Activated CD4-positive, CD25-positive, alpha-beta regulatory T cell treated with anti-CD3 and anti-CD28 coated beads, Interleukin-2, amount 50 U/mL, for 72 hours (primary cell): ENCODE results near the gene ARAP3.
"Not testable (repeated sequence)": the region's sequence is repeated elsewhere in the genome, so short reads cannot be mapped to it uniquely, and the experiment has no call there.

ENCODE experiments used
- DNase-seq: peaks from one replicate; pipeline ENCODE4 v3.0.0; 2021

Gene ARAP3

GRCh38 chr5:141637767-141638419, 44.1 kb downstream of the ARAP3 start:
- peak; percentile 63 for DNase-seq

- peak; percentile 74 for DNase-seq
Observed at GRCh38 chr5:141637123-141637766, 44.8 kb downstream of the ARAP3 start.

- peak; percentile 99 for DNase-seq
Observed at GRCh38 chr5:141636413-141637122, 45.5 kb downstream of the ARAP3 start, which contains the start of the genes HDAC3 and RELL2. Gene HDAC3, minus strand, starts transcription at chr5:141636849. Its CDS starts 59 bp downstream, at chr5:141636790. Gene RELL2, plus strand, starts transcription at chr5:141636997. Its CDS starts 1,229 bp downstream, at chr5:141638226.

GRCh38 chr5:141636106-141636412, 46.0 kb downstream of the ARAP3 start:
- DNase-seq, result no peak

- DNase-seq, result no peak
Observed at GRCh38 chr5:141635646-141636045, 46.4 kb downstream of the ARAP3 start.

GRCh38 chr5:141634720-141635119, 47.3 kb downstream of the ARAP3 start:
- no peak for DNase-seq

GRCh38 chr5:141633871-141634561, 48.0 kb downstream of the ARAP3 start:
- DNase-seq, result no peak

- DNase-seq, result no peak
Observed at GRCh38 chr5:141632650-141633049, 49.4 kb downstream of the ARAP3 start.

- no peak for DNase-seq
Observed at GRCh38 chr5:141630570-141631140, 51.4 kb downstream of the ARAP3 start.

- DNase-seq, result no peak
Observed at GRCh38 chr5:141628175-141628788, 53.7 kb downstream of the ARAP3 start.

- no peak for DNase-seq
Observed at GRCh38 chr5:141623611-141624010, 58.4 kb downstream of the ARAP3 start.

GRCh38 chr5:141623186-141623585, 58.8 kb downstream of the ARAP3 start:
- no peak for DNase-seq

- DNase-seq, result peak; percentile 98
Observed at GRCh38 chr5:141618804-141619554, 63.1 kb downstream of the ARAP3 start, which contains the start of gene DIAPH1. Gene DIAPH1, minus strand, starts transcription at chr5:141619000. Its CDS starts 86 bp downstream, at chr5:141618914.

- no peak for DNase-seq
Observed at GRCh38 chr5:141618030-141618803, 63.8 kb downstream of the ARAP3 start.

- DNase-seq, result no peak
Observed at GRCh38 chr5:141617682-141618029, 64.4 kb downstream of the ARAP3 start.

GRCh38 chr5:141617128-141617527, 64.9 kb downstream of the ARAP3 start:
- no peak for DNase-seq

- no peak for DNase-seq
Observed at GRCh38 chr5:141615991-141616720, 65.9 kb downstream of the ARAP3 start.

GRCh38 chr5:141613344-141613743, 68.7 kb downstream of the ARAP3 start:
- no peak for DNase-seq

- no peak for DNase-seq
Observed at GRCh38 chr5:141611289-141611688, 70.7 kb downstream of the ARAP3 start.

- not testable (repeated sequence) for DNase-seq
Observed at GRCh38 chr5:141609921-141610320, 72.1 kb downstream of the ARAP3 start.
